Stimulated activated CD4-positive, alpha-beta T cell treated with anti-CD3 and anti-CD28 coated beads, Interleukin-15, amount 100 ng/mL, for 48 hours (primary cell): ENCODE measurements around the gene TLCD1.
"Not testable (repeated sequence)": the region's sequence is repeated elsewhere in the genome, so short reads cannot be mapped to it uniquely, and the experiment has no call there.

Experiments
- DNase-seq, 2 donors: peaks; one replicate each; pipeline ENCODE4 v3.0.0-alpha.2; 2020; ENCODE audit warnings: low read depth in 2 of 2

The TLCD1 gene

DNA sequence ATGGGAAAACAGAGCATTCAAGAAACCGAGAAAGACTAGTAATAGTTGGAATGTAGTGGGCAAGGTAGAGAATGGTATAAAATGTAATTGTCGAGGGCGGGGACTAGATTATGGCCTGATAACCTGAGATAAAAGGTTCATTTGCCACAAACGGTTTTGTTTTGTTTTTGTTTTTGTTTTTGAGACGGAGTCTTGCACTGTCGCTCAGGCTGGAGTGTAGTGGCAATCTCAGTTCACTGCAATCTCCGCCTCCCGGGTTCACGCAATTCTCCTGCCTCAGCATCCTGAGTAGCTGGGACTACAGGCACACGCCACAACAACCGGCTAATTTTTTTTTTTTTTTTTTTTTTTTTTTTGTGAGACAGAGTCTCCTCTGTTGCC is 3.9 kb upstream of the TLCD1 start:
- no peak for DNase-seq

DNA sequence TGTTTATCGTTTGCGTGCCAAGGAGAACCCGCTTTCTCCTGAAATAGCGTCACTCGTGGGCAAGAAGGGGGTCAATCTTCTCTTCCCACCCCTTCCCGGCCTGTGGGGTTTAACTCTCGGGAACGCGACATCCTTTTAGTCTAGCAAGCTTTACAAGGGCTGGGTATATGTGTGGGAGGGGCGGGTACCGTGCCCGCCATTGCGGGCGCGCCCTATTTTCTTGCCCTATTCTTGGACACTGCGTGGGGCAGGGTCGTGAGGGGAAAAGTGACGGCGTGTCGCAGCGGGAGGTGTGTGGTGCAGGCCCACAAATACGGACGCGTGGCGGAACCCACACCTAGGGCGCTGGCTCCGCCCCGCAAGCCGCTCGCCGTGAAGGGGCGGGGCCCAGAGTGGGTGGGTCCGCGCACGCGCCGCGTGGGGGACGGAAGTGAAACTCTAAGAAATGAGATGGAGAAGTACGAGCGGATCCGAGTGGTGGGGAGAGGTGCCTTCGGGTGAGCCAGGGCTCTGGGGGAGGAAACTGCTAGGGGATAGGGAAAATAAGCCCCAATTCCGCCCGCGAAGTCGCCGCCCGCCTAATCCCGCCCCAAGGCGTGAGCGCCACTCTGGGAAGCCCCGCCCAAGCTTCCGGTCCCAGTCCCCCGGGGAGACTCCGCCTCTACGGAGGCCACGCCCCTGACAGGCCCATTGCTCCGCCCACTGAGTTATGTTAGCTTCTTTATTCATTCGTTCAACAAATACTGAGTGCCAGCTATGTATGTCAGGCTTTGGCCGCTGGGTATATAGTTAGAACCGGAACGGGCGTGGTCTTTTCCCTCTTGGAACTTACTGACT is 2.5 kb upstream of the TLCD1 start, which contains the start of gene NEK8:
Gene NEK8, plus strand, starts transcription at position 425 of the 837 bp plus-strand sequence. Its CDS starts 26 bp downstream, at position 451.
- peak; percentile 95 to 98 for DNase-seq

DNA sequence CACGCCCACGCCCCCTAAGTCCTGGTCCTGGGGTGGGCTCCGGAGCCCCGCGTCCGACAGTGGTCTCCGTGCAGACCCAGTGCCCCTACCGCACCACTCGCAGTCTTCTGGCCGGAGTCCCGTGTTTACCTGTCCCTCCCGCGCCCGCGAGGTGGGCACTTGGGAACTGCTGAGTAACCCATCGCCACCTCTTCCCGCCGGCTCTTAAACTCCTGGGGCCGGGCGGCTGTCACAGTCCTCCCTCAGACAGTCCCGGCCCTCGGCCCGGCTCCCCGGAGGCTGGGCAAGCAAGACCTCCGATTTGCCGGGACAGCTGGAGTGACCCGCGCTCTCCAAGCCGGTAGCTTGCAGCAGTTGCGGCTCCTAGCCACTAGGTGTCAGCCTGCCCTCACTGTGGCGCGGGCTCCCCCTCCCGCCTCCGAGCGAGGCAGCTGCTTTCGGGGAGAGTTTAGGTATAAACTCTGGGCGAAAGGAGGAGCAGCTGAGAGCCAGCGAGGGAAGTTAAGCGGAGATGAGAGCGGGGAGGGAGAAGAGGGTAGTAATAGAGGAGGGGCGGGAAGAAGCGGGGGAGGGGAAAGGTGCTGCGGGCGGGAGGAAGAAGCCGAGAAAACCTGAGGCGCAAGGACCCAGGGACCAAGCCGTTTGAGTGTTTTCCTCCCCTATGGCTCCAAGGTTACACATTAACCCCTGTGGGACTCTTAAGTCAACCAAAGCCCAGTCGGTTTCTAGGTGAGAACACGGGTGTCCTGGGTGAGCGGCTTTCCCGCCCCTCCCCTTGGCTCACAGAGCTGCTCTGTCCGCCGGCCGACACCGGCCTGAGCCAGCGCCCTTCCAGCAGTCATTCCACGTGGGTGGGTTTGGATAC is 826 bp upstream of the TLCD1 start:
- DNase-seq, result peak; percentile 89 to 90

DNA sequence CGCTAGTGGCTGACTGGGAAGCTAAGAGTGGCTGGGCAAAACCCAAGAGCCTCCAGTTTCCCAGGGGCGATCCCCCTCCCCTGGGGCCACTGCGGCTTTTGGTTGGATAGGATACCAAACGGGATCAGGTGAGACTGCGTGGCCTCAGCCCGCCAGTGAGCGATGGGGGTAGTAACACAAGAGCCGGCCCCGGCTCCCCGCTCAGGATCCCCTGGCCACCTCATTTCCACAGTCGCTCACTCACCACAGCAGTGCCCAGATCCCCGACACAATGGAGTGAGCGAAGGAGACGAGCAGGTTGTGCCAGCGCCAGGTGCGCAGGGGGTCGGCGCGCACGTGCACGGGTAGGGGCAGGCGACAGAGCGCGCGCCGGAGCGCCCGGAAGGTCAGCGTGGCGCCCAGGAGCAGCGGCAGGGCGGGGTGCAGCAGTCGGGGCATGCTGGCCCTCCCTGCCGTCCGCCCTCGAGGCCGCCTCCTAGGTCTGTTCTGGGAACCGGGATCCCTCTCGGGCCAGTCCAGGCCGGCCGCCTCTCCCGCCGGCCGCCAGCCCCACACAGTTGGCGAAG is 290 bp downstream of the TLCD1 start:
- peak in 1 of 2 donors; percentile 50 for DNase-seq

DNA sequence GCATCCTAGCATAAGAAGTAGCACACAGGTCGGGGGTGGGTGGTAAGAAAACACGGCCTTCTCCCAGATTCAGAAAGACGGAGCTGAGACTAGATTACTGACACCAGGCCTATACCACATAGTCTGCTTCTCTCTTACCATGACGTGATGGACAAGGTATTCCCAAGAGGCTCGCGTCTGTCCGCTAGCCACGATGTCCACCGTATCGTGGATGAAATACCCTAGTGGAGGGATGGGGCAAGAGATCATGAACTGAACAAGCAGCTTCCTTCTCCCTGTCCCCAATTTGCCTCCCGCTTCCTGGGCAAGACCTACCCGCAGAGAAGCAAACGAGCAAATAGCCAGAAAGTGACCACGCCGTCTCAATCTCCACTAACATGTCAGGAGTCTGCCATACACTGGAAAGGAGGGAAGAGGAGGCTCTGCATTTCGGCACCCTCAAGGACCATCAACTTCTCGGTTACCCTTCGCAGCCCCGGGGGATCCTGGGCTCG is 820 bp downstream of the TLCD1 start:
- peak in 1 of 2 donors; percentile 19 for DNase-seq

DNA sequence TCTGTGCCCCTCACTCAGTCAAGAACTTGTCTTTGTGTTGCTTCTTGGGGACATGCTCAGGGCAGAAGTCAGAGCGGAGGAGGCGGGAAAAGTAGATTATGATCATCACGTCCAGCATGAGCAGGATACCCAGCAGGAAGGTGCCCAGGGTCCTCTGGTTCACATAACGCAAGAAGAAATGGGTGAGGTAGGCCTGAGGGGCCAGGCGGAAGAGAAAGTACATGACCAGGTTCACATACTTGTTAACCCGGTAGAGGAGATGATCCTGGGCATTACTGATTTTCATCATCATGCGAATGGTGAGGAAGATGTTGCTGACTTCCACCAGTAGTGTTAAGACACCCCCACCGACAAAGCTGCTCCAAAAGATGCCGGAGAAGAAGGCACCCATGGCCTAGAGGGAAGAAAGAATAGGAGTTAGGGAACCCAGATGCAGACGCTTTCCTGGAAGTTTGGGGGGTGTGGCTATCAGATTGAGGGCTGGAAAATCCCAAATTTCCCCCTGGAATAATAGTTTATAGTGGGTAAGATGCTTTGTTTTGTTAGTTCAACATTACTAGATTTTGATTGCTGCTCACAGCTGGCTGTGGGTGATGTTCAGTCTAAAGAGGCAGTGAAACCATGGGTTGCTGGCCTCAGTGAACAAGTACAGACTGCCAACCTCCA is 1.4 kb downstream of the TLCD1 start:
- DNase-seq, result no peak

DNA sequence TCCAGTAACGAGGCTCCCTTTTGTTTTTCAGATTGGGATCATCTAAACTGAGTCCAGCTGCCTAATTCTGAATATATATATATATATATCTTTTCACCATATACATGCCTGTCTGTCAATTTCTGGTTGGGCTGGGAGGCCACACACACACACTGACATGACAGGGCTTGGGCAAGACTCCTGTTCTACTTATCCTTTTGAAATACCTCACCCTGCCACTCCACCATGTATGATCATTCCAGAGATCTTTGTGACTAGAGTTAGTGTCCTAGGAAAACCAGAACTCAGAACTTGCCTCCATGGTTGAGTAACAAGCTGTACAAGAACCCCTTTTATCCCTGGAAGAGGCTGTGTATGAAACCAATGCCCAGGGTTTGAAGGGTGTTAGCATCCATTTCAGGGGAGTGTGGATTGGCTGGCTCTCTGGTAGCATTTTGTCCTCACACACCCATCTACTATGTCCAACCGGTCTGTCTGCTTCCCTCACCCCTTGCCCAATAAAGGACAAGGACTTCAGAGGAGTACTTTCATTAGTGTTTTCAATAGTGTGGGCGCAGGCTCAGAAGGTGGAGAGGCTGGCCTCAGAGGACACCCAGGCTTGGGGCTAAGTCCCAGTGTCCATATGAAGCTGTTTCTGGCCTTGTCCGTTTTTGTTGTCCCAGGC is 2.1 kb downstream of the TLCD1 start:
- not testable (repeated sequence) for DNase-seq

DNA sequence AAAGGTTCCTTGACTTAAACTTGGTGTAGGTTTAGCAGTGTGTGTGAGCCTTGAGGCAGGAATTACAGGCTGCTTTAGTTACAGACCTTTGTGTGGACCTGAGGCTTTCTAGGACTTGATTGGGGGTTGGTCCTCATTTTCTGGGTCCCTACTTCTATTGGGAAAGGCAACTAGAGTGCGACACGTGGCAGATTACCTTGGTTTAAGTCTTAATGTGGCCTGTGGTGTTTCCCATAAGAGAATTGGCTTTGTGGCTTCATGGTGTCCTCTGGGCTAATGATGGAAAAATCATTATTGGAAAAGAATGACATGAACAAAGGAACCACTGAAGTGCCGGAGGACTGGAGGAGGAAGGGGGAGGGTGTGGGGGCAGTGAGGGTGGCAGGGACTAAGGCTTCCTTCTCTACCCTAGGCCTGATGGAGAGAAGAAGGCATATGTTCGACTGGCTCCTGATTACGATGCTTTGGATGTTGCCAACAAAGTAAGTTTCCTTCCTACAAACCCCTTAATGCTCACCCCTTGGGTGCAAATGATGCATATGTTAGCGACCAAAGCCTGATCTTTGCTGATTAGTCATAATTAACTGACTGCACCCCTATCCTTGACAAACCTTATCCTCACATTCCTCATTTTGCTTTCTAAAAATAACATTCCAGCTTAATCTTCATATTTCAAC is 2.7 kb downstream of the TLCD1 start:
- no peak for DNase-seq

DNA sequence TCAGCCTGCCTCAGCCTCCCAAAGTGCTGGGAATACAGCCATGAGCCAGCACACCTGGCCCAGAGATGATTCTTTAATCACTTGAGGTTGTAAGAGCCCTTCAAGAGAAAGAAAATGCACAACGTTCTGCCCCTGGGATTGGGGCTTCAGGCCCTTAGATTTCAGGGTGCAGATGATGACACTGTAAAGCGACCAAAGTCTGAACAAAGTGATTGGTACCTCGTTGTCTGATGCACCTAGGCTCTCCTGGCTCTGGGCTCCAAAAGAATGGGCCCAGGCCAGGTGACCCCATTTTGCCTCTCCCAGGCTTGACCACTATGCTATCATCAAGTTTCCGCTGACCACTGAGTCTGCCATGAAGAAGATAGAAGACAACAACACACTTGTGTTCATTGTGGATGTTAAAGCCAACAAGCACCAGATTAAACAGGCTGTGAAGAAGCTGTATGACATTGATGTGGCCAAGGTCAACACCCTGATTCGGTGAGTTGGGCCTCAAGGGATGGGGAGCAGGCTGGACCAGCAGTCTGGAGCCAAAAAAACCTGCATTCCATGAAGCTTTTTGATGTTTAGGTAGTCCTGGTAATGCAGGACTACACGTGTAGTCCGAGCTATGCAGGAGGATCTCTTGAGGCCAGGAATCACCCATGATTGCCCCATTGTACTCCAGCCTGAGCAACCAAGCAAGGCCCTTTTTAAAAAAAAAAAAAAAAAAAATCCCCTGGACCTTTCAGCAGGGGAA is 3.4 kb downstream of the TLCD1 start:
- no peak for DNase-seq

DNA sequence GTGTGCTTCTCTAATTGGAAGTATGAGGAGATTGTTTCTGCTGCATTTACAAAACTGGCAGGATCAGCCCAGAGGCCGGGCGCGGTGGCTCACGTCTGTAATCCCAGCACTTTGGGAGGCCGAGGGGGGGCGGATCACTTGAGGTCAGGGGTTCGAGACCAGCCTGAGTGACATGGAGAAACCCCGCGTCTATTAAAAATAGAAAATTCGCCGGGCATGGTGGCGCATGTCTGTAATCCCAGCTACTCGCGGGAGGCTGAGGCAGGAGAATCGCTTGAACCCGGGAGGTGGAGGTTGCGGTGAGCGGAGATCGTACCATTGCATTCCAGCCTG is 5.1 kb downstream of the TLCD1 start:
- not testable (repeated sequence) for DNase-seq

DNA sequence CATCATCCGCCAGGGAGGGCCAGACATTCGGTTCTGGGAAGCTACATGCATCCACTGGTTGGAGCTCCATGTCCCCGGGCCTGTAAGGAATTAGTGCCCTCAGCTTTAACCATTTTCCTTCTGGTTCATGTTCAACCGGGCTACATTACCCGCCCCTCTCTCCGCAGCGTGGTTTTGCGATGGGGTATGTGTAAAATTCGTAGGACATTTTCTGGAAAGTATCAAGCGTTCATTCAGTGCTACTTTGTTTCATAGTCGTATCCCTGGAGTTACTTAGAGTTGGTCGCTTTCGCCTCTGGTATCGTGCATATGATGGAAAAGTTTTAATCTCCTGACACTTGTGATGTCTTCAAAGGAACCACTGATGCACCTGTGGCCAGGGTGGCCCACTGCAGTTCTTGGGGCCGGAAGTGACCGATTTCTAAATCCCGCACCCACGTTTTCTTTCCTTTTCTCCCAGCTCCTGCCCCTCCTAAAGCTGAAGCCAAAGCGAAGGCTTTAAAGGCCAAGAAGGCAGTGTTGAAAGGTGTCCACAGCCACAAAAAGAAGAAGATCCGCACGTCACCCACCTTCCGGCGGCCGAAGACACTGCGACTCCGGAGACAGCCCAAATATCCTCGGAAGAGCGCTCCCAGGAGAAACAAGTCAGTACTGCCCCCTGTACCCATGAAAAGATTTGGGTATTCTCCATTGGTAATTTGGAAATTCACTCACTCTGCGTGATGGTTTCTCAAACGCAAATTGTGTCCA is 5.6 kb downstream of the TLCD1 start:
- peak in 1 of 2 donors; percentile 31 for DNase-seq

DNA sequence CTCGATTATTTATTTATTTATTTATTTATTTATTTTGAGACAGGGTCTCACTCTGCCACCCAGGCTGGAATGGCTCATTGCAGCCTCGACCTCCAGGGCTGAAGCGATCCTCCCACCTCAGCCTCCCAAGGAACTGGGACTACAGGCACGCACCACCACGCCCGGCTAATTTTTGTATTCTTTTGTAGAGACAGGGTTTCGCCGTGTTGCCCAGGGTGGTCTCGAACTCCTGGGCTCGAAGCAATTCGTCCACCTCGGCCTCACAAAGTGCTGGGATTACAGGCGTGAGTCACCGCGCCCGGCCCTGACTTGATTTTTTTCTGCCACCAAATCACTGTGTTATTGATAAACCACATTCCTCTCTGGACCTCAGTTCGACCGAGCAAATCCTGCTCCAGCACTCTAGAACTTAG is 7.0 kb downstream of the TLCD1 start:
- no peak for DNase-seq

DNA sequence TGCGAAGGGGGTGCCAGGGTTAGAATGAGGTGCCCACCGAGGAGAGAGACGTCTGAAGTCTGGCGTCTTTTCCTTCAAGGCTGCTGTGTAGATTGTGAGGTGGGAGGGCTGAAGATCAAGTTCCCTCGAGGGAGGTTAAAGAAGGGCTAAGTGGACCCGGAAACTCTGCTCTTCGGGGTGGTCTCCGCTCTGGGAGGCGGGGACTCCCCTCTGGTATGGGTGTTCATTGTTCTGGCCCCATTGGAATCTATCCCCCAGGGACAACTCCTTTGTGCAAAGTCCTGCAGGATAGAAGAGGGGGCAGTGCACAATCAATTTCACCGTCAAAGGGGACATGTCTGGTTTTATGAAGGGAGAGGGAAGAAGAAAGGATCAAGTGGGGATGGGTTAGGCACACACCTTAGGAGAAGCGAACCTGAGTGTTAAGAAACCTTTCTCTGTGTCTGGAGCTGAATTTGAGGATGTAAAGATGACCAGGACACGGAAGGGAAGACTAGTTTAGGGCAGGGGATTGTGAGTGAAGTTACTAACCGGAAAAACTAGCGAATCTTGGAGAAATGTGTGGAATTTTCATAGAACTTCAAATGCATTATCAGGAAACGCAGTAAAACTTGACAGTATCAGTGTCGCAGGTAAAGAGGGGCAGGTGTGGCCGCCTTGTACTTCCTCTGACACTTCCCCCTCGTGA is 7.6 kb downstream of the TLCD1 start:
- DNase-seq, result no peak

DNA sequence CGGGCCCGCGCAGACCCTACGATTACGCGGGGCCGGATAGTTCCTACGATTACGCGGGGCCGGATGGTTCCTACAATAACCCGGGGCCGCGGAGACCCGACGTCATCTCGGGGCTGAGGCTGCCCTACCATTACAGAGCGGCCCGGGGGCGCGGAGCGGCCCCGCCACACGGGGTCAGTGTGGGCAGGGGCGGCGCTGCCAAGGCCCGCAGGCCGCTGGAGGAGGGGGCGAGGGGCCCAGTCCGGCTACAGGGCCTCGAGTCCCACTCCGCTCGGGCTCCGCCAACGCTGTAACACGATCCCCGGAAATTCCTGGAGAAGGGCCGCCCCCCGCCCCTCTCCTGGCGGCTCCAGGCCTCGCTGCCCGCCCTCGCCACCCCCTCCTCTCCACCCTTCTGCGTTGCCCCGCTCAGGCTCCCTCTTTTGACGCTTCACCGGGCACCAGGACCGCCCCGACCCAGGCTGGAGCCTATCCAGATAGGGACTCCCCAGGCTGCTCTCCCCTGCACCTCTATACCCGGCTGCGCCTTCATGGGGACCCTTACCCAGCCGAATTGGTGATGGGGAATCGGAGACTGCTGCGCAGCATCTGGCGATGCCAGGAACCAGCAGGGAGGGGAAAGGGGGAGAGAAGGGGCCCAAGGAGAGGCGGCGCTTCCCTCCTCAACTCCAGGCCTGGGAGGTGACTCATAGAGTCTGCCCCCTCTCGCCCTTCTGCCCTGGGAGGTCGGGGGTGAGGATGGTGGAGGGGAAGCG is 8.3 kb downstream of the TLCD1 start, which contains the start of gene RAB34:
Gene RAB34, minus strand, starts transcription at position 291 of the 755 bp plus-strand sequence. CDS start 602 bp downstream, outside the sequence.
- no peak for DNase-seq

DNA sequence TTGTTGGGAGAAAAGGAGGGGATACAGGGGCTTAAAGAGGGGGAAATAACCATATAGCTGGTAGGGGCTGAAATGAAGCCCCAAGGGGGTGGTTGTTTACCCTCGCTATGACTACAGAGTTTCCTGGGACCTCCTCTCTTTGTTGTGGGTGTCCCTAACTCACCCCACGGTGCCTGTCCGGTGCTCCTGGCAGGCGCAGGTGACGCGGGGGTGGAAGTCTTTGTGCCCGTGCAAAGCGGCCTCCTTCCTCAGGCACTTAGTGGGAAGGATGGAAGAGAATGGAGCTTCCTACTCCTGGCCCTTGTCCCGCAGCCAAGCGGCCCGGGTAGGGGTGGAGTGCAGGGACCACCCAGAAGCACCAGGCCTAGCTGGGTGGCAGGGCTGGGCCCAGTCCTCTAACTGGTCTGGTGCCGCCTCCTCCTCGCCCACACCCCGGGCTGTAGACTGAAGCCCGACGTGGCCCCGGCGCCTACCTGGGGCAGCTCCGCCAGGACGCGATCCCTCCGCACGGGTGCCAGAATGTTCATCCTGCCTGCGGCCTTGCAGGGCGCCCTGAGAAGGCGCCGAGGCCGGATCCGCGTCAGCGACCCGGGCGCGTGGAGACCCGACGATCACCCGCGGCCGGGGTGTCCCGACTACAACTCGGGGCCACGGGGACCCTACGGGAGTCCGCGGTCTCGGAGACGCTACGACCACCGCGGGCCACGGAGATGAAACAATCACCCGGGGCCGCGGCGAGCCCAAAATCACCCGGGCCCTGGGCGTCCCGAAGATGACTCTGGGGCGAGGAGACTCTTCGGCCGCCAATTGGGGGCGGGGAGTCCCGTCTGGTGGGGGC is 9.1 kb downstream of the TLCD1 start:
- no peak for DNase-seq

DNA sequence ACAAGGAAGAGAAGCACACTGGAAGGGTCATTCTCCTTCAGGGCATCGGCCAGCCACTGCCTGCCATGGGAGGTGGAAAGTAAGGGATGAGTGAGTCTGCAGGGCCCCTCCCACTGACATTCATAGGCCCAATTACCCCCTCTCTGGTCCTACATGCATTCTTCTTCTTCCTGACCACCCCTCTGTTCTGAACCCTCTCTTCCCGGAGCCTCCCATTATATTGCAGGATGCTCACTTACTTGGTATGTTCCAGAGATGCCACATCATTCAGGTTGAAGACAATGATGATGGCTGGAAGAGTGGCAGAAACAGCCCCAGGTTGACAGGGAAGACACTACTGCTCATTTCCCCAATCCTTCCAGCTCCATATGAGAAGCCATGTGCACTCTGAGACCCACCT is 10.8 kb downstream of the TLCD1 start:
- DNase-seq, result no peak

DNA sequence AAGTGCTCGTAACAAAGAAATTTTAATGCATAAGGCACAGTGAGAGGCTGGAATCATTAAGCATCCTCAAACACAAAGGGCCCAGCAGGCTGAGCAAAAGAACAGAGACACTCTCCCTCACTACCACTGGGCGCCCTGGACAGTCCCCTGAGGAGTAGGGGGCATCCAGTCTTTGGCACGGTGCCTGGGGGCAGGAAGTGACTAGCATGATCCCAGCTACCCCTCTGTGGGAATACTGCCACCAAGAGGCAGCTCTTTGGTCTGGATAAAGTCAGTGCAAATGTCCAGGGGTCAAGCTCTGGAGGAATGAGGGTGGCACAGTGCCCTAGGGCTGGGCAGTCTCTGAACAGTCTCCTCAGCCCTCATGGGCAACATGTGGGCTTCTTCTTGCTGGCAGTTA is 11.8 kb downstream of the TLCD1 start:
- no peak for DNase-seq
